Kidney epithelial cell (primary cell): ENCODE measurements around the gene TACC2. TPM values are rescaled to one million over a fixed set of nuclear protein-coding genes. Genes with fewer than 3 reads are reported as not detected.

Source experiments
- DNase-seq: peaks from one replicate; pipeline ENCODE4 v3.0.0-alpha.2; 2010; ENCODE audit warnings: low read depth
- H3K27me3 ChIP-seq: 2 replicates; pipeline ENCODE4 v1.6.0; 2011; ENCODE audit warnings: low read length; ENCODE audit not compliant: control insufficient read depth, insufficient read depth
- H3K36me3 ChIP-seq: 2 replicates; pipeline ENCODE4 v1.5.1; 2011; ENCODE audit warnings: low read length; ENCODE audit not compliant: control insufficient read depth, insufficient read depth
- H3K4me3 ChIP-seq: 2 replicates; pipeline ENCODE4 v1.5.1; 2011; ENCODE audit warnings: low read depth, mild to moderate bottlenecking, control low read depth, low read length
- total RNA-seq: library from RNA; depleted of rRNA; stranded (reverse); fragments of >200 nt; gene quantifications from 2 replicates; pipeline ENCODE4 v1.2.3, GENCODE V29; 2015
- TF ChIP-seq, protein P1 (sequence below): IDR thresholded peaks from 2 replicates; pipeline ENCODE4 v1.5.1; 2011; ENCODE audit warnings: mild to moderate bottlenecking, moderate library complexity, low read length, control low read depth, inconsistent platforms; ENCODE audit not compliant: insufficient read depth, poor library complexity, severe bottlenecking

Gene TACC2
- total RNA-seq, 1 donor from 2014 or later, result 26.9 TPM

- no peak for DNase-seq
- Histone ChIP-seq H3K4me3 (no peak overlapping the region), H3K27me3 (peaks cover 12% of the 10 kb centered on the region), H3K36me3 (no peaks in the 10 kb centered on the region)
- TF ChIP-seq, protein P1, sequence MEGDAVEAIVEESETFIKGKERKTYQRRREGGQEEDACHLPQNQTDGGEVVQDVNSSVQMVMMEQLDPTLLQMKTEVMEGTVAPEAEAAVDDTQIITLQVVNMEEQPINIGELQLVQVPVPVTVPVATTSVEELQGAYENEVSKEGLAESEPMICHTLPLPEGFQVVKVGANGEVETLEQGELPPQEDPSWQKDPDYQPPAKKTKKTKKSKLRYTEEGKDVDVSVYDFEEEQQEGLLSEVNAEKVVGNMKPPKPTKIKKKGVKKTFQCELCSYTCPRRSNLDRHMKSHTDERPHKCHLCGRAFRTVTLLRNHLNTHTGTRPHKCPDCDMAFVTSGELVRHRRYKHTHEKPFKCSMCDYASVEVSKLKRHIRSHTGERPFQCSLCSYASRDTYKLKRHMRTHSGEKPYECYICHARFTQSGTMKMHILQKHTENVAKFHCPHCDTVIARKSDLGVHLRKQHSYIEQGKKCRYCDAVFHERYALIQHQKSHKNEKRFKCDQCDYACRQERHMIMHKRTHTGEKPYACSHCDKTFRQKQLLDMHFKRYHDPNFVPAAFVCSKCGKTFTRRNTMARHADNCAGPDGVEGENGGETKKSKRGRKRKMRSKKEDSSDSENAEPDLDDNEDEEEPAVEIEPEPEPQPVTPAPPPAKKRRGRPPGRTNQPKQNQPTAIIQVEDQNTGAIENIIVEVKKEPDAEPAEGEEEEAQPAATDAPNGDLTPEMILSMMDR, result no peak
Observed at GRCh38 chr10:122084286-122085041, 95.5 kb downstream of the TACC2 start.

DNA sequence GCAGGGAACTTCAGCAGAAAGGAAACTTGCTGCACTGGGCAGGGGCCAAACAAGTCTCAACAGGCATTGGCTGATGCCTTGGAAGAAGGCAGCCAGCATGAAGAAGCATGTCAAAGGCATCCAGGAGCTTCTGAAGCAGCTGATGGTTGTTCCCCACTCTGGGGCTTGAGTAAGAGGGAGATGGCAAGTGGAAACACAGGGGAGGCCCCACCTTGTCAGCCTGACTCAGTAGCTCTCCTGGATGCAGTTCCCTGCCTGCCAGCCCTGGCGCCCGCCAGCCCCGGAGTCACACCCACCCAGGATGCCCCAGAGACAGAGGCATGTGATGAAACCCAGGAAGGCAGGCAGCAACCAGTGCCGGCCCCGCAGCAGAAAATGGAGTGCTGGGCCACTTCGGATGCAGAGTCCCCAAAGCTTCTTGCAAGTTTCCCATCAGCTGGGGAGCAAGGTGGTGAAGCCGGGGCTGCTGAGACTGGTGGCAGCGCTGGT is 96.5 kb downstream of the TACC2 start:
- DNase-seq, result no peak
- no peaks in the 10 kb centered on the region for H3K36me3 ChIP-seq
- H3K27me3 ChIP-seq, result peaks cover 12% of the 10 kb centered on the region
- TF ChIP-seq, protein P1, result no peak
- no peak overlapping the region for H3K4me3 ChIP-seq

DNA sequence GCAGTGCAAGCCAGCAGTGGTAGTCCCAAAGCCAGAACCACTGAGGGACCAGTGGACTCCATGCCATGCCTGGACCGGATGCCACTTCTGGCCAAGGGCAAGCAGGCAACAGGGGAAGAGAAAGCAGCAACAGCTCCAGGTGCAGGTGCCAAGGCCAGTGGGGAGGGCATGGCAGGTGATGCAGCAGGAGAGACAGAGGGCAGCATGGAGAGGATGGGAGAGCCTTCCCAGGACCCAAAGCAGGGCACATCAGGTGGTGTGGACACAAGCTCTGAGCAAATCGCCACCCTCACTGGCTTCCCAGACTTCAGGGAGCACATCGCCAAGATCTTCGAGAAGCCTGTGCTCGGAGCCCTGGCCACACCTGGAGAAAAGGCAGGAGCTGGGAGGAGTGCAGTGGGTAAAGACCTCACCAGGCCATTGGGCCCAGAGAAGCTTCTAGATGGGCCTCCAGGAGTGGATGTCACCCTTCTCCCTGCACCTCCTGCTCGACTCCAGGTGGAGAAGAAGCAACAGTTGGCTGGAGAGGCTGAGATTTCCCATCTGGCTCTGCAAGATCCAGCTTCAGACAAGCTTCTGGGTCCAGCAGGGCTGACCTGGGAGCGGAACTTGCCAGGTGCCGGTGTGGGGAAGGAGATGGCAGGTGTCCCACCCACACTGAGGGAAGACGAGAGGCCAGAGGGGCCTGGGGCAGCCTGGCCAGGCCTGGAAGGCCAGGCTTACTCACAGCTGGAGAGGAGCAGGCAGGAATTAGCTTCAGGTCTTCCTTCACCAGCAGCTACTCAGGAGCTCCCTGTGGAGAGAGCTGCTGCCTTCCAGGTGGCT is 97.7 kb downstream of the TACC2 start:
- peaks cover 12% of the 10 kb centered on the region for H3K27me3 ChIP-seq
- DNase-seq, result no peak
- H3K36me3 ChIP-seq, result no peaks in the 10 kb centered on the region
- no peak overlapping the region for H3K4me3 ChIP-seq
- TF ChIP-seq, protein P1, result no peak

DNA sequence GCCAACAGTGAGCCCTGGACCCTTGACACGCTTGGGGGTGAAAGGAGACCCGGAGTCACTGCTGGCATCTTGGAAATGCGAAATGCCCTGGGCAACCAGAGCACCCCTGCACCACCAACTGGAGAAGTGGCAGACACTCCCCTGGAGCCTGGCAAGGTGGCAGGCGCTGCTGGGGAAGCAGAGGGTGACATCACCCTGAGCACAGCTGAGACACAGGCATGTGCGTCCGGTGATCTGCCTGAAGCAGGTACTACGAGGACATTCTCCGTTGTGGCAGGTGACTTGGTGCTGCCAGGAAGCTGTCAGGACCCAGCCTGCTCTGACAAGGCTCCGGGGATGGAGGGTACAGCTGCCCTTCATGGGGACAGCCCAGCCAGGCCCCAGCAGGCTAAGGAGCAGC is 98.5 kb downstream of the TACC2 start:
- no peak for DNase-seq
- H3K27me3 ChIP-seq, result peaks cover 14% of the 10 kb centered on the region

GRCh38 chr10:122089311-122090017 is 100.5 kb downstream of the TACC2 start:
- no peaks in the 10 kb centered on the region for H3K36me3 ChIP-seq
- TF ChIP-seq, protein P1, result no peak
- no peak overlapping the region for H3K4me3 ChIP-seq
- H3K27me3 ChIP-seq, result peaks cover 8% of the 10 kb centered on the region
- DNase-seq, result no peak

More for the DNA sequence above, 98.5 kb downstream of the TACC2 start:
- H3K4me3 ChIP-seq, result no peak overlapping the region
- no peaks in the 10 kb centered on the region for H3K36me3 ChIP-seq
- TF ChIP-seq, protein P1, result no peak
